K562 (cell line): ENCODE measurements around the gene DOLK. TPM values are rescaled to one million over a fixed set of nuclear protein-coding genes. Genes with fewer than 3 reads are reported as not detected.
A peak's percentile ranks its signal among the peaks of the same experiment; 100 is the strongest.

Source experiments
- ATAC-seq: fragments of 200-7000 bp; cut with Tn5 transposase; 3 replicates; pipeline ENCODE4 v1.9.1; 2020; ENCODE audit warnings: moderate library complexity
- BruUV-seq: library from RNA; stranded (reverse); fragments of 400-500 nt; replicated peaks from 2 replicates; lab custom pipeline; 2021; lab: Mats Ljungman, UMichigan
- CTCF ChIA-PET: fragments of 300-600 bp; formaldehyde crosslinking; extraction: SDS; loops from one replicate; lab custom pipeline; 2021; ENCODE audit warnings: low intra/inter-chr PET ratio; lab: Yijun Ruan, JAX
- POLR2A ChIA-PET: fragments of 300-600, 350-650 bp; sonication (Branson Sonifier 250); formaldehyde crosslinking; extraction: SDS; loops from one replicate; lab custom pipeline; 2021; ENCODE audit warnings: antibody characterized with exemption, inconsistent platforms; lab: Yijun Ruan, JAX
- DNase-seq, 4 experiments: peaks; one replicate each; pipeline versions ENCODE4 v3.0.0 to v3.0.0-alpha.2; 2011 to 2018; ENCODE audit warnings: low spot score in 3 of 4, mixed read lengths in 3 of 4; ENCODE audit errors: extremely low read depth in 1 of 4
- FAIRE-seq: peaks from 2 replicates; lab custom pipeline; 2011; peaks lifted over from hg19 to GRCh38; lab: Jason Lieb, UNC
- H2AFZ ChIP-seq: 2 replicates; pipeline ENCODE4 v1.6.0; 2011; ENCODE audit warnings: low read depth, low read length, control low read depth, inconsistent platforms
- H3K27ac ChIP-seq: fragments of 200-600 bp; 3 replicates; pipeline ENCODE4 v1.8.0; 2011; ENCODE audit warnings: low read depth, mild to moderate bottlenecking, control low read depth, inconsistent platforms, low read length, moderate library complexity, mixed read lengths; ENCODE audit errors: extremely low read depth
- H3K27me3 ChIP-seq, 2 experiments: fragments of 300-600 bp in 1 of 2; 2 replicates in 1 of 2; 3 replicates in 1 of 2; pipeline versions ENCODE4 v1.6.0 to v1.8.0; 2011; ENCODE audit warnings: inconsistent platforms in 2 of 2, low read length in 2 of 2, mild to moderate bottlenecking in 1 of 2, mixed read lengths in 1 of 2, moderate library complexity in 1 of 2; ENCODE audit not compliant: control insufficient read depth in 2 of 2, insufficient read depth in 2 of 2
- H3K36me3 ChIP-seq: fragments of 300-600 bp; 3 replicates; pipeline ENCODE4 v1.8.0; 2011; ENCODE audit warnings: mild to moderate bottlenecking, low read length, inconsistent platforms; ENCODE audit not compliant: control insufficient read depth, insufficient read depth
- H3K4me1 ChIP-seq, 2 experiments: fragments of 200-600 bp in 1 of 2; replicated peaks in 1 of 2; 2 replicates in 1 of 2; 3 replicates in 1 of 2; pipeline versions ENCODE4 v1.5.1 to v1.8.0; 2011; ENCODE audit warnings: inconsistent platforms in 2 of 2, low read length in 2 of 2, mild to moderate bottlenecking in 1 of 2, mixed read lengths in 1 of 2, moderate library complexity in 1 of 2; ENCODE audit not compliant: control insufficient read depth in 2 of 2, insufficient read depth in 2 of 2
- H3K4me2 ChIP-seq: 2 replicates; pipeline ENCODE4 v1.6.1; 2011; ENCODE audit warnings: low read length, control low read depth, inconsistent platforms, mixed read lengths; ENCODE audit not compliant: insufficient read depth
- H3K4me3 ChIP-seq: fragments of 200-600 bp; sonication (generic), shearing (Covaris generic); 2 replicates; pipeline ENCODE4 v1.5.1; 2016; ENCODE audit warnings: control low read depth, inconsistent platforms
- H3K79me2 ChIP-seq: fragments of 200-600 bp; 3 replicates; pipeline ENCODE4 v1.8.0; 2011; ENCODE audit warnings: low read length, inconsistent platforms; ENCODE audit not compliant: control insufficient read depth, insufficient read depth
- H3K9ac ChIP-seq, 2 experiments: 2 replicates each; pipeline versions ENCODE4 v1.6.0 to v1.6.1; 2011; ENCODE audit warnings: low read depth in 2 of 2, low read length in 2 of 2, control low read depth in 1 of 2, inconsistent platforms in 1 of 2, mild to moderate bottlenecking in 1 of 2, mixed read lengths in 1 of 2; ENCODE audit not compliant: insufficient read depth in 1 of 2
- H3K9me1 ChIP-seq: one replicate; pipeline ENCODE4 v1.6.0; 2011; ENCODE audit warnings: inconsistent platforms, mild to moderate bottlenecking, low read length, moderate library complexity; ENCODE audit not compliant: control insufficient read depth, insufficient read depth
- H3K9me3 ChIP-seq: replicated peaks from 2 replicates; pipeline ENCODE4 v1.5.1; 2011; ENCODE audit warnings: low read depth, low read length, inconsistent platforms; ENCODE audit not compliant: control insufficient read depth, insufficient read depth
- H4K20me1 ChIP-seq: replicated peaks from 2 replicates; pipeline ENCODE4 v1.6.1; 2011; ENCODE audit warnings: low read length, inconsistent platforms, mixed read lengths; ENCODE audit not compliant: control insufficient read depth, insufficient read depth
- CREB3L1 ChIP-seq: fragments of 450-650 bp; IDR thresholded peaks from 2 replicates; pipeline ENCODE4 v1.6.1; 2014; ENCODE audit warnings: low read depth, mild to moderate bottlenecking, moderate library complexity, borderline replicate concordance
- CREM ChIP-seq: IDR thresholded peaks from 2 replicates; pipeline ENCODE4 v1.6.1; 2014; ENCODE audit warnings: antibody characterized with exemption, low read depth
- MNT ChIP-seq, 2 experiments: fragments of 450-650 bp; conservative IDR thresholded peaks; 2 replicates each; pipeline ENCODE4 v1.6.1; 2017; ENCODE audit warnings: mild to moderate bottlenecking in 2 of 2, moderate library complexity in 2 of 2
- SUPT5H ChIP-seq: fragments of 450-650 bp; IDR thresholded peaks from 2 replicates; pipeline ENCODE4 v1.6.1; 2016
- TFE3 ChIP-seq: fragments of 450-650 bp; formaldehyde crosslinking; IDR thresholded peaks from 2 replicates; pipeline ENCODE4 v1.4.0; 2020; ENCODE audit warnings: mild to moderate bottlenecking, mixed read lengths
- WGBS: fragments of 100-300 bp; shearing (Covaris generic); methylation state at CpG from one replicate; pipeline ENCODE4 v1.1.6; 2016; ENCODE audit warnings: low coverage, mixed read lengths; ENCODE audit not compliant: insufficient coverage; ENCODE audit errors: missing lambda C conversion rate; 5-methylcytosine and 5-hydroxymethylcytosine counted together
- in situ Hi-C: fragments of 300-500 bp; cut with MboI; formaldehyde crosslinking; loops from 4 replicates; pipeline ENCODE4 v1.15.0; 2018; ENCODE audit warnings: inconsistent platforms, mixed read lengths
- intact Hi-C: fragments of 100-400 bp; cut with micrococcal nuclease; formaldehyde crosslinking; loops from 2 replicates; pipeline ENCODE4 v1.14.2; 2022
- polyA plus RNA-seq, 8 experiments: library from polyadenylated mRNA; depleted of rRNA in 4 of 8; stranded (reverse) in 5 of 8; unstranded in 3 of 8; fragments of >200 nt; fragmentation: Nextera tagmentation in 2 of 8; fragmentation: Illumina TruSeq in 1 of 8; extraction: Ambion mirVana in 2 of 8; extraction: Trizol in 1 of 8; gene quantifications; 2 replicates each; pipeline versions ENCODE4 v1.2.1 to v1.2.3, GENCODE V29; 2011 to 2014; ENCODE audit warnings: inconsistent platforms in 1 of 8, missing spikeins in 1 of 8
- total RNA-seq, 7 experiments: library from RNA; depleted of rRNA in 6 of 7; stranded (reverse); fragments of >200 nt in 6 of 7; fragmentation: Illumina TruSeq in 2 of 7; extraction: Trizol in 2 of 7; gene quantifications; 2 replicates each; pipeline versions ENCODE4 v1.2.1 to v1.2.3, GENCODE V29; 2011 to 2021; ENCODE audit warnings: low replicate concordance in 1 of 7
- TF ChIP-seq, protein P1 (sequence below), 2 experiments: fragments of 450-650 bp; IDR thresholded peaks; 2 replicates each; pipeline ENCODE4 v1.6.1; 2016; ENCODE audit warnings: mild to moderate bottlenecking in 2 of 2, borderline replicate concordance in 1 of 2, low read depth in 1 of 2, moderate library complexity in 1 of 2

Gene DOLK
- total and polyA plus RNA-seq, 9 of the 15 experiments (the other 6 are each of a cell fraction or from before 2014, with no cell fraction given), result 2.6 to 14.2 (median 11.7) TPM

GRCh38 chr9:128927731-128928411, 19.5 kb downstream of the DOLK start:
- peak overlapping the region; percentile 81 for H2AFZ ChIP-seq
- no peak for TF ChIP-seq SUPT5H
- no peak for TF ChIP-seq MNT (conservative IDR thresholded peaks at IDR 0.05)
- no peak for TF ChIP-seq CREB3L1
- peak; percentile 26; the same call in 1 of the 2 replicates for TF ChIP-seq CREM
- TF ChIP-seq, protein P1, sequence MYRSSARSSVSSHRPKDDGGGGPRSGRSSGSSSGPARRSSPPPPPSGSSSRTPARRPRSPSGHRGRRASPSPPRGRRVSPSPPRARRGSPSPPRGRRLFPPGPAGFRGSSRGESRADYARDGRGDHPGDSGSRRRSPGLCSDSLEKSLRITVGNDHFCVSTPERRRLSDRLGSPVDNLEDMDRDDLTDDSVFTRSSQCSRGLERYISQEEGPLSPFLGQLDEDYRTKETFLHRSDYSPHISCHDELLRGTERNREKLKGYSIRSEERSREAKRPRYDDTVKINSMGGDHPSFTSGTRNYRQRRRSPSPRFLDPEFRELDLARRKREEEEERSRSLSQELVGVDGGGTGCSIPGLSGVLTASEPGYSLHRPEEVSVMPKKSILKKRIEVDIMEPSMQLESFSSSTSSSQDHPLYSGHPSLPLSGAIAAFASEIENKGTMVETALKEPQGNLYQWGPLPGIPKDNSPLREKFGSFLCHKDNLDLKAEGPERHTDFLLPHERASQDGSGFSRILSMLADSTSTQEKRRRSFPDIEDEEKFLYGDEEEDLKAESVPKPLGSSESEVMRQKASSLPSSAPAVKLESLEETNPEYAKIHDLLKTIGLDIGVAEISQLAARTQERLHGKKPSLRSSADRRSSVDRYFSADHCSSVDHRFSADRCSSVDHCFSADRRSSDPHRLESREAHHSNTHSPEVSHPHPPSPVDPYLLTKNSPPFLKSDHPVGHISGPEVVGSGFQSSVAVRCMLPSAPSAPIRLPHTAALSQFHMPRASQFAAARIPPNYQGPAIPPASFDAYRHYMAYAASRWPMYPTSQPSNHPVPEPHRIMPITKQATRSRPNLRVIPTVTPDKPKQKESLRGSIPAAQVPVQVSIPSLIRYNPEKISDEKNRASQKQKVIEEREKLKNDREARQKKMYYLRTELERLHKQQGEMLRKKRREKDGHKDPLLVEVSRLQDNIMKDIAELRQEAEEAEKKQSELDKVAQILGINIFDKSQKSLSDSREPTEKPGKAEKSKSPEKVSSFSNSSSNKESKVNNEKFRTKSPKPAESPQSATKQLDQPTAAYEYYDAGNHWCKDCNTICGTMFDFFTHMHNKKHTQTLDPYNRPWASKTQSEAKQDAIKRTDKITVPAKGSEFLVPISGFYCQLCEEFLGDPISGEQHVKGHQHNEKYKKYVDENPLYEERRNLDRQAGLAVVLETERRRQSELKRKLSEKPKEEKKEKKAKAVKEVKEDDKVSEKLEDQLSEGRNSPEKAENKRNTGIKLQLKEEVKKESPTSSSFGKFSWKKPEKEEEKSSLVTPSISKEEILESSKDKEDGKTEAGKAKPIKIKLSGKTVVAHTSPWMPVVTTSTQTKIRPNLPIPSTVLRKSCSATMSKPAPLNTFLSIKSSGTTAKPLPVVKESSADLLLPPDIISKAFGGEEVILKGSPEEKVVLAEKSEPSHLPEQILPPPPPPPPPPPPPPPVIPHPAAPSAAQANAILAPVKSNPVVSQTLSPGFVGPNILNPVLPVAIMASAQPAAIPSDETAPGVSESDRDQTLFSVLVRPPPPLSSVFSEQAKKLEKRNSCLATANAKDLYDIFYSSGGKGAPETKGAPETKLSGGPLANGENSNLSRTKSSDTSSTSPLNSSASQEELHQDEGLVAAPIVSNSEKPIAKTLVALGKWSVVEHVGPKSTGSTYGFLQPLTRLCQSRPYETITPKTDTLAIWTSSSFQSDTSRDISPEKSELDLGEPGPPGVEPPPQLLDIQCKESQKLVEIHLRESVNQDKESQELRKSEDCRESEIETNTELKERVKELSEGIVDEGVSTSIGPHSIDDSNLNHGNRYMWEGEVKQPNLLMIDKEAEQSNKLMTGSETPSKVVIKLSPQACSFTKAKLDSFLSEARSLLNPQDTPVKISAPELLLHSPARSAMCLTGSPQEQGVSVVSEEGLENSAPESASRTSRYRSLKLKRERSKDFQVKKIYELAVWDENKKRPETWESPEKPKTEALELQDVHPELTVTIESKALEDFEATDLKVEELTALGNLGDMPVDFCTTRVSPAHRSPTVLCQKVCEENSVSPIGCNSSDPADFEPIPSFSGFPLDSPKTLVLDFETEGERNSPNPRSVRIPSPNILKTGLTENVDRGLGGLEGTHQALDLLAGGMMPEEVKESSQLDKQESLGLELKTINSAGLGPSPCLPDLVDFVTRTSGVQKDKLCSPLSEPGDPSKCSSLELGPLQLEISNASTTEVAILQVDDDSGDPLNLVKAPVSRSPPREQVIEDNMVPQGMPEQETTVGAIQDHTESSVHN (IDR thresholded peaks at IDR 0.05; ENCODE audit: borderline replicate concordance in 1 of 2, low read depth in 1 of 2), result no peak
- TF ChIP-seq TFE3 (CRISPR knock-in tag), result peak; percentile 72

More at GRCh38 chr9:128927731-128928411, 19.5 kb downstream of the DOLK start:
- 20% methylated on average over 10 of the region's 10 CpGs for WGBS
- FAIRE-seq (peak; percentile 96), DNase-seq (peak; percentile 72 to 75 (median 75)), ATAC-seq (peak; percentile 86)
- in situ Hi-C loops, result loop anchor here (5.0 kb wide), 2 partner anchors 66 to 196 kb away; no protein-coding TSS in a partner anchor
- H3K9me3 ChIP-seq, result no peaks in the 10 kb centered on the region
- no peaks in the 10 kb centered on the region; a peak in 1 of 5 replicates for H3K27me3 ChIP-seq
- CTCF ChIA-PET, result interaction anchor here (1.1 to 2.1 kb wide), 3 partner anchors 64 to 195 kb away, joined by 4 to 15 read pairs (median 14); no protein-coding TSS in a partner anchor
- no peaks in the 10 kb centered on the region for H3K79me2 ChIP-seq
- H3K4me3 ChIP-seq, result no peak overlapping the region
- no peak overlapping the region for H3K27ac ChIP-seq
- no peaks in the 10 kb centered on the region for H3K36me3 ChIP-seq
- POLR2A ChIA-PET, result interaction anchor here (0.6 to 0.7 kb wide), 2 partner anchors 108 to 202 kb away, joined by 3 read pairs; no protein-coding TSS in a partner anchor
- H4K20me1 ChIP-seq, result no peaks in the 10 kb centered on the region
- H3K9me1 ChIP-seq, result no peaks in the 10 kb centered on the region
- H3K4me2 ChIP-seq, result no peak overlapping the region
- peaks cover 4 to 13% of the 10 kb centered on the region in 2 experiments; a peak in 4 of 5 replicates for H3K4me1 ChIP-seq
- no peak overlapping the region for H3K9ac ChIP-seq
- intact Hi-C loops, result loop anchor here (1.0 kb wide), 2 partner anchors 65 to 195 kb away; no protein-coding TSS in a partner anchor
- no TSS peak for BruUV-seq
